Left kidney (tissue), 2 donors: ENCODE measurements around the gene EPB41. TPM values are rescaled to one million over a fixed set of nuclear protein-coding genes. Genes with fewer than 3 reads are reported as not detected.
"Not testable (repeated sequence)": the region's sequence is repeated elsewhere in the genome, so short reads cannot be mapped to it uniquely, and the experiment has no call there.

Experiments
- DNase-seq: peaks from one replicate; pipeline ENCODE4 v3.0.0-alpha.2; 2013
- polyA plus RNA-seq: library from polyadenylated mRNA; unstranded; fragments of 120-200 nt; gene quantifications from one replicate; pipeline ENCODE4 v1.2.1, GENCODE V29; 2013; ENCODE audit not compliant: insufficient read length

The EPB41 gene
- polyA plus RNA-seq, 1 donor, result 70.6 TPM

GRCh38 chr1:28974432-28974831 lies 60.1 kb downstream of the EPB41 start:
- no peak for DNase-seq

- DNase-seq, result no peak
These were observed 61.9 kb downstream of the EPB41 start for GRCh38 chr1:28976248-28976647.

GRCh38 chr1:28981210-28981609 lies 66.8 kb downstream of the EPB41 start:
- no peak for DNase-seq

GRCh38 chr1:28982198-28982597 lies 67.8 kb downstream of the EPB41 start:
- no peak for DNase-seq

GRCh38 chr1:28983091-28983490 lies 68.7 kb downstream of the EPB41 start:
- DNase-seq, result no peak

- no peak for DNase-seq
These were observed 69.3 kb downstream of the EPB41 start for GRCh38 chr1:28983509-28984310.

GRCh38 chr1:28984311-28984684 lies 69.9 kb downstream of the EPB41 start:
- no peak for DNase-seq

GRCh38 chr1:28985427-28985826 lies 71.1 kb downstream of the EPB41 start:
- no peak for DNase-seq

GRCh38 chr1:28986306-28986910 lies 72.0 kb downstream of the EPB41 start:
- DNase-seq, result no peak

GRCh38 chr1:29002792-29003191 lies 88.4 kb downstream of the EPB41 start:
- DNase-seq, result no peak

GRCh38 chr1:29004288-29004687 lies 89.9 kb downstream of the EPB41 start:
- no peak for DNase-seq

- DNase-seq, result no peak
These were observed 90.4 kb downstream of the EPB41 start for GRCh38 chr1:29004798-29005197.

- DNase-seq, result no peak
These were observed 97.4 kb downstream of the EPB41 start for GRCh38 chr1:29011775-29012174.

GRCh38 chr1:29017235-29017634 lies 102.9 kb downstream of the EPB41 start:
- DNase-seq, result no peak

GRCh38 chr1:29017975-29018712 lies 103.8 kb downstream of the EPB41 start:
- no peak for DNase-seq

GRCh38 chr1:29022620-29023019 lies 108.3 kb downstream of the EPB41 start:
- DNase-seq, result no peak

- no peak for DNase-seq
These were observed 115.3 kb downstream of the EPB41 start for GRCh38 chr1:29029667-29030066.

- DNase-seq, result no peak
These were observed 118.5 kb downstream of the EPB41 start for GRCh38 chr1:29032841-29033240.

GRCh38 chr1:29033829-29034466 lies 119.6 kb downstream of the EPB41 start:
- DNase-seq, result peak; percentile 39

- no peak for DNase-seq
These were observed 129.1 kb downstream of the EPB41 start for GRCh38 chr1:29043274-29043965.

- no peak for DNase-seq
These were observed 129.6 kb downstream of the EPB41 start for GRCh38 chr1:29044010-29044409.

GRCh38 chr1:29045663-29046062 lies 131.3 kb downstream of the EPB41 start:
- DNase-seq, result not testable (repeated sequence)
